Astrocyte of the spinal cord (primary cell): ENCODE data around the gene UBN1.

Experiments
- DNase-seq: peaks from one replicate; pipeline ENCODE4 v3.0.0; 2011; ENCODE audit warnings: low read depth, low spot score
- H3K4me3 ChIP-seq: 2 replicates; pipeline ENCODE4 v1.5.1; 2011; ENCODE audit warnings: low read depth, mild to moderate bottlenecking, low read length, moderate library complexity
- in situ Hi-C: cut with HindIII; loops from 2 replicates; pipeline ENCODE4 v1.10.0; 2017; ENCODE audit warnings: low sequenced_read_pairs
- TF ChIP-seq, protein P1 (sequence below): IDR thresholded peaks from 2 replicates; pipeline ENCODE4 v1.5.1; 2012; ENCODE audit warnings: low read depth, mild to moderate bottlenecking, low read length, inconsistent platforms

The UBN1 gene

GRCh38 chr16:4899474-4899846, 52.2 kb downstream of the UBN1 start:
- no peak for DNase-seq
- no peak overlapping the region for H3K4me3 ChIP-seq
- in situ Hi-C loops = no loop called here
- TF ChIP-seq, protein P1, sequence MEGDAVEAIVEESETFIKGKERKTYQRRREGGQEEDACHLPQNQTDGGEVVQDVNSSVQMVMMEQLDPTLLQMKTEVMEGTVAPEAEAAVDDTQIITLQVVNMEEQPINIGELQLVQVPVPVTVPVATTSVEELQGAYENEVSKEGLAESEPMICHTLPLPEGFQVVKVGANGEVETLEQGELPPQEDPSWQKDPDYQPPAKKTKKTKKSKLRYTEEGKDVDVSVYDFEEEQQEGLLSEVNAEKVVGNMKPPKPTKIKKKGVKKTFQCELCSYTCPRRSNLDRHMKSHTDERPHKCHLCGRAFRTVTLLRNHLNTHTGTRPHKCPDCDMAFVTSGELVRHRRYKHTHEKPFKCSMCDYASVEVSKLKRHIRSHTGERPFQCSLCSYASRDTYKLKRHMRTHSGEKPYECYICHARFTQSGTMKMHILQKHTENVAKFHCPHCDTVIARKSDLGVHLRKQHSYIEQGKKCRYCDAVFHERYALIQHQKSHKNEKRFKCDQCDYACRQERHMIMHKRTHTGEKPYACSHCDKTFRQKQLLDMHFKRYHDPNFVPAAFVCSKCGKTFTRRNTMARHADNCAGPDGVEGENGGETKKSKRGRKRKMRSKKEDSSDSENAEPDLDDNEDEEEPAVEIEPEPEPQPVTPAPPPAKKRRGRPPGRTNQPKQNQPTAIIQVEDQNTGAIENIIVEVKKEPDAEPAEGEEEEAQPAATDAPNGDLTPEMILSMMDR = no peak

DNA sequence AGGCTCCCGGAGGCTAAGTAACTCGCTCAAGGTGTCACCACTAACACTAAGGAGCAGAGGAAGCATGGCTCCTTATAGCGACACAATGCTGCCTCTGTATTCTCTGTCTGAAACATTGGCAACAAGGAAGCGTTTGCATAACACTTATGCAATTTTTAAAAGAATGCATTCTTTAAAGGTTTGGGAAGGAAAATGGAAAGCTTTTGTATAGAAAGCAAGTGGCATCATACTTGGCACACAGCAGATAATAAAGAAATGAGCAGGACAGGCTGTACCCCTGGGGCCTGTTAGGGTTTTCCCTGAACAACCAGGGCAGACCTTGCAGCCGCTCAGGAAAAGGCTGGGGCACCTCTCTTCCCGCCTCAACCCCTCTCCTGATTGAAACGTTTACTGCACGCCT, 52.8 kb downstream of the UBN1 start:
- DNase-seq = no peak
- in situ Hi-C loops = no loop called here

GRCh38 chr16:4900750-4901149, 53.5 kb downstream of the UBN1 start:
- DNase-seq = no peak
- in situ Hi-C loops = no loop called here
- H3K4me3 ChIP-seq = no peak overlapping the region
- TF ChIP-seq, protein P1 = no peak

More for the DNA sequence above, 52.8 kb downstream of the UBN1 start:
- no peak overlapping the region for H3K4me3 ChIP-seq
- TF ChIP-seq, protein P1 = no peak

DNA sequence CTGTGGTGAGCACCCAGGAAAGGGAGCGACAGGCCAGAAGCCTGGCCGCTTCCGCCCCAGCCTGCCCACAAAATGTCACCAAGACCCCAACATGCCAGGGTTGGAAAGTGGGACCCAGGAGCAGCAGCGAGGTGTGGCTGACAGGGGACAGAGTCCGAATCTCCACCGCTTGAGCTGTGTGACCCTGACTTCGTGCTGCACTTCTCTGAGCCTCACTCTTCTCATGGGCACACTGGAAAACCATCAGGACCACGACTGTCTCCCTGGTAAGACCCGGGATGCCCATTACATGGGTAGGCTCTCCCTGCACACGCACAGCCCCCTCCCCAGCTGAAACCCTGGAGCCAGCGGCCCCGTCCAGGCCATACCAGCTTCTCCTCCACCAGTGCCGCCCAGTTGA, 54.8 kb downstream of the UBN1 start:
- in situ Hi-C loops = no loop called here
- H3K4me3 ChIP-seq = no peak overlapping the region
- no peak for DNase-seq
- TF ChIP-seq, protein P1 = no peak

DNA sequence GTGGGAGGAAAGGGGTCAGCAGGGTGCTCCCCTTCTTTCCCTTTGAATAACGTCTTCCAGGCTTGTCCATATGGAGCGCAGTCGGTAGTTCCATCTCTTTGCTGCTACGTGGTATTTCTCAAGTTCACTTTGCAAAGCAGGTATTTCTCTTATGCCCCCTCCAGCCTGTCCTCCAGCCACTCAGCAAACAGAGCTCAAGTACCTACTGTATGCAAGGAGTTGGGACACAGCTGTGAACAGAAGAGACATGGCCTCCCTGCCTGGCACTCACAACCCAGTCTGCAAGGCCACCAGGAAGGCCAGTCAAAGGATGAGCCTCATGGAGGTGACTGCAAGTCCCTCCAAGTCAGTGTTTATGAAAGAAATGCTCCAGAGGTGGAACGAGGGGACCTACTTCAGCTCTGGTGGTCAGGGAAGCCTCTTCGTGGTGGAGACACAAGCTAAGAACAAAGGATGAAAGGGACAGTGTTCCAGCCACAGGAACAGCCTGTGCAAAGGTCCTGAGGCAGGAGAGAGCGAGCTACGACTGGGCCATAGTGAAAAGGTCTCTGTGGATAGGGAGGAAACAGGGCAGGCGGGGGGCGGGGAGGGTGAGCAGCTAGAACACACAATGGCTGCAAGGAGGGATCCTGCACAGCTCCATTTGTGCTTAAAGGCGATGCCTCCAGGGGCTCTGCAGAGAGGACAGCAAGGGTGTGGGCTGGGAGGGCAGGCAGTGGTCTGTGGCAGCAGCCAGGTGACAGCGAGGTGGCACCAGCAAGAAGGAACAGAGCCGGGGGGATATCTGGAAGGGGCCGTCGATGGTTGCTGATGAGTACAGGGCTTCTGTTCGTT, 57.0 kb downstream of the UBN1 start:
- DNase-seq = no peak
- in situ Hi-C loops = no loop called here
- TF ChIP-seq, protein P1 = no peak
- no peak overlapping the region for H3K4me3 ChIP-seq

DNA sequence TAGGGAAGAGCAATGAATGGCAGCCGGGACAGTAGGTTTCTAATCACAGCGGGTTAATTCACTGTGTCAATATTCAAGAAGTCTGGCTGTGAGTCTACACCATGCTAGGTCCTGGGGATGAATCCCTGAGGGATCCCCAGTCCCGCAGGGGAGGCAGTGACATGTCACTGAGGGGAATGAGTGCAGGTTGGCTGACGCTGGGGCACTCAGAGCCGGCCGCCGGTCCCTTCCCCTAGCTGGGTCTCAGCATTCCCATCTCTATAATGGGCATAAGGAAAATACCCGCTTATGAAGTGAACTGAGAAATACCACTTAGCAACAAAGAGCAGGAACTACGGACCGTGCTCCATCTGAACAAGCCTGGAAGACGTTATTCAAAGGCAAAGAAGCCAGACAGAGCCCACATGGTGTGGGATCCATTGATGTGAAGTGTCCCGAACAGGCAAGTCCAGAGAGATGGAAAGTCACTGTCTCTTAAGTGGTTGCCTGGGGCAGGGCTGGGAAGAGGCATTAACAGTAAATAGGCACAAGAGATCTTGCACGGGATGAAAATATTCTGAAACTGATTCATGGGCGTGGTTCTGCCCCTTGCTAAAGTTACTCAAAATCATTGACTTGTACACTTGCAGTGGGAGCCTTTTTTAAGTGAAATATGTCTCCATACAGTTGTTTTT, 57.8 kb downstream of the UBN1 start:
- in situ Hi-C loops = no loop called here
- DNase-seq = no peak
- H3K4me3 ChIP-seq = no peak overlapping the region
- TF ChIP-seq, protein P1 = no peak
